Inflammatory macrophage treated with lipopolysaccharide for 4 hours (primary cell): ENCODE data around the gene USHBP1.
A peak's percentile ranks its signal among the peaks of the same experiment; 100 is the strongest.

Source experiments
- DNase-seq: peaks from one replicate; pipeline ENCODE4 v3.0.0-alpha.2; 2020

The USHBP1 gene

GRCh38 chr19:17237747-17238706 is 26.5 kb downstream of the USHBP1 start:
- DNase-seq, result no peak

GRCh38 chr19:17236811-17237543 is 27.6 kb downstream of the USHBP1 start:
- no peak for DNase-seq

GRCh38 chr19:17235971-17236777 is 28.4 kb downstream of the USHBP1 start:
- no peak for DNase-seq

GRCh38 chr19:17235300-17235970 is 29.1 kb downstream of the USHBP1 start:
- DNase-seq, result peak; percentile 70

GRCh38 chr19:17234911-17235299 is 29.6 kb downstream of the USHBP1 start:
- DNase-seq, result peak; percentile 46

- DNase-seq, result no peak
Measured at GRCh38 chr19:17232258-17232657, 32.3 kb downstream of the USHBP1 start.

- no peak for DNase-seq
Measured at GRCh38 chr19:17229890-17230289, 34.7 kb downstream of the USHBP1 start.

- no peak for DNase-seq
Measured at GRCh38 chr19:17227798-17228367, 36.7 kb downstream of the USHBP1 start.

- peak; percentile 100 for DNase-seq
Measured at GRCh38 chr19:17226002-17226933, 38.3 kb downstream of the USHBP1 start, which contains the start of gene OCEL1. TSS of gene OCEL1 (plus strand) at chr19:17226226. CDS start at chr19:17226248, 22 bp downstream.

GRCh38 chr19:17225053-17225452 is 39.5 kb downstream of the USHBP1 start:
- no peak for DNase-seq

- DNase-seq, result peak; percentile 53
Measured at GRCh38 chr19:17220207-17220758, 44.3 kb downstream of the USHBP1 start.

- DNase-seq, result no peak
Measured at GRCh38 chr19:17219286-17219685, 45.3 kb downstream of the USHBP1 start.

GRCh38 chr19:17216058-17216670 is 48.4 kb downstream of the USHBP1 start:
- no peak for DNase-seq

GRCh38 chr19:17215127-17215971 is 49.2 kb downstream of the USHBP1 start, which contains the start of gene USE1:
TSS of gene USE1 (plus strand) at chr19:17215357. CDS start at chr19:17215406, 49 bp downstream.
- peak; percentile 92 for DNase-seq

GRCh38 chr19:17214508-17215126 is 49.9 kb downstream of the USHBP1 start:
- no peak for DNase-seq

GRCh38 chr19:17213334-17213733 is 51.2 kb downstream of the USHBP1 start:
- no peak for DNase-seq

GRCh38 chr19:17211547-17212446 is 52.7 kb downstream of the USHBP1 start:
- DNase-seq, result no peak
